ENCODE data around the gene ZFYVE28. TPM values are rescaled to one million over a fixed set of nuclear protein-coding genes. Genes with fewer than 3 reads are reported as not detected.

ZFYVE28 gene
- total RNA-seq, 1 experiment from 2014 or later = 19.2 TPM

DNA sequence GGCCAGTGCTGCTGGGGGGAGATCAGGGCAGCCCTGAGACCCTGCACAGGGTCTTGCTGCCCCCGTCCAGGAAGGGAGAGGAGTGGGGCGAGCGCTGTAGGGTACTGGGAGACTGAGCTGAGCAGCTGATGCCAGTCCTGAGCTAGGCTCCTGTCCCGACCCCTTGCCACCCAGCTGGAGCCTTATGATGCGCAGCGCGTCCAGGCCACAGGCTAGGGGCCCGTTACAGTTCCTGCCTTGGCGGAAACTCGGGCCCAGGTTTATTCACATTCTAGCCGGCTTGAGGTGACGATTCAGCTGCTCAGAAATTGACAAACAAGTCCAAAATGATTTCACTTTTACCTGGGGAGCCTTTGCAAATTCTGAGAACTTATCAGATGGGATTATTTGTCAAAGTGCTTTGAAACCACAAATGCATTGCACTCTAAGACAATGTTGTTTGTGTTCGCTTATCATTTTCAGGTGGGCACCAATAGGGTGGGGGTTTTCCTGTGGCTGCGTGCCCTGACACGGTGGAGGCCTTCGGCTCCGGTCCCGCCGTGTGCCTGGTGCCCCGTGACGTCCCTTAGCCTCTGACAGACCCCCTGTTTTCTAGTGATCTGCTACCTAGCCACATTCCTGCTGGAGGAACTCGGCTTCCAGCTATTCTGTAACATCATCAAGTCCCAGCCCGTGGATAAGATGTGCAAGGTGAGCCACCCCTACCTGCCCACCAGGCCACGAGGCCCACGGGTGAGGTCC is 19.2 kb upstream of the ZFYVE28 start:
- Histone ChIP-seq H3K9me2 (ENCODE audit: insufficient read depth) (no peaks in the 10 kb centered on the region), H3K4me1 (ENCODE audit: control insufficient read depth in 1 of 2, insufficient read depth in 2 of 2, low read length in 2 of 2) (peaks cover 4 to 10% of the 10 kb centered on the region in 2 experiments; a peak in 3 of 4 replicates), H2AFZ (ENCODE audit: low read depth, low read length, poor library complexity, severe bottlenecking) (no peak overlapping the region), H3K79me2 (ENCODE audit: insufficient read depth, low read length) (no peaks in the 10 kb centered on the region), H3K9ac (ENCODE audit: low read length) (no peak overlapping the region), H3K27me3 (ENCODE audit: insufficient read depth, low read length) (no peaks in the 10 kb centered on the region), H3K4me2 (ENCODE audit: low read length) (no peak overlapping the region), H4K20me1 (ENCODE audit: insufficient read depth) (no peaks in the 10 kb centered on the region), H3K9me3 (ENCODE audit: control insufficient read depth in 1 of 2, insufficient read depth in 1 of 2, low read depth in 1 of 2, low read length in 2 of 2) (no peaks in the 10 kb centered on the region), H3K27ac (ENCODE audit: low read depth, low read length) (no peak overlapping the region), H3K4me3 (replicated peaks in 1 of 2; ENCODE audit: low read depth in 1 of 2, low read length in 2 of 2) (no peak overlapping the region), H3K36me3 (ENCODE audit: control insufficient read depth in 1 of 2, insufficient read depth in 2 of 2, low read length in 2 of 2) (no peaks in the 10 kb centered on the region)
- RAD21 ChIA-PET (ENCODE audit: low non-redundant PET in 1 of 2, low total read pairs in 2 of 2, uncharacterized antibody in 2 of 2, unreplicated experiment in 2 of 2) = no interaction called here
- ATAC-seq (no peak), DNase-seq (ENCODE audit: low read depth, low spot score) (no peak)
- POLR2A ChIA-PET = no interaction called here
- CTCF ChIA-PET = no interaction called here
- intact Hi-C loops (cut with micrococcal nuclease) = no loop called here
- TF ChIP-seq YY1 (IDR thresholded peaks at IDR 0.05; ENCODE audit: extremely low read depth, insufficient replicate concordance, low read depth, low read length) = no peak
- no peak for TF ChIP-seq RAD21 (IDR thresholded peaks at IDR 0.05; ENCODE audit: low read depth)
- TF ChIP-seq JUND (IDR thresholded peaks at IDR 0.05) = no peak
- TF ChIP-seq EZH2phosphoT487 (IDR thresholded peaks at IDR 0.05; ENCODE audit: borderline replicate concordance) = no peak
- no peak for TF ChIP-seq POLR2AphosphoS5 (IDR thresholded peaks at IDR 0.05; ENCODE audit: low read depth, low read length)
- no peak for TF ChIP-seq SIN3A (IDR thresholded peaks at IDR 0.05; ENCODE audit: low read depth)
- TF ChIP-seq CTCF (IDR thresholded peaks at IDR 0.05 in 2 of 3, conservative IDR thresholded peaks at IDR 0.05 in 1 of 3; ENCODE audit: borderline replicate concordance in 1 of 3, insufficient read depth in 1 of 3, low read depth in 2 of 3, low read length in 2 of 3) = no peak
- TF ChIP-seq, protein P1, sequence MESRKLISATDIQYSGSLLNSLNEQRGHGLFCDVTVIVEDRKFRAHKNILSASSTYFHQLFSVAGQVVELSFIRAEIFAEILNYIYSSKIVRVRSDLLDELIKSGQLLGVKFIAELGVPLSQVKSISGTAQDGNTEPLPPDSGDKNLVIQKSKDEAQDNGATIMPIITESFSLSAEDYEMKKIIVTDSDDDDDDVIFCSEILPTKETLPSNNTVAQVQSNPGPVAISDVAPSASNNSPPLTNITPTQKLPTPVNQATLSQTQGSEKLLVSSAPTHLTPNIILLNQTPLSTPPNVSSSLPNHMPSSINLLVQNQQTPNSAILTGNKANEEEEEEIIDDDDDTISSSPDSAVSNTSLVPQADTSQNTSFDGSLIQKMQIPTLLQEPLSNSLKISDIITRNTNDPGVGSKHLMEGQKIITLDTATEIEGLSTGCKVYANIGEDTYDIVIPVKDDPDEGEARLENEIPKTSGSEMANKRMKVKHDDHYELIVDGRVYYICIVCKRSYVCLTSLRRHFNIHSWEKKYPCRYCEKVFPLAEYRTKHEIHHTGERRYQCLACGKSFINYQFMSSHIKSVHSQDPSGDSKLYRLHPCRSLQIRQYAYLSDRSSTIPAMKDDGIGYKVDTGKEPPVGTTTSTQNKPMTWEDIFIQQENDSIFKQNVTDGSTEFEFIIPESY (IDR thresholded peaks at IDR 0.05; ENCODE audit: extremely low read depth, insufficient replicate concordance, low read length) = no peak
- TF ChIP-seq EZH2 (IDR thresholded peaks at IDR 0.05) = no peak
- TF ChIP-seq ELF1 (IDR thresholded peaks at IDR 0.05; ENCODE audit: borderline replicate concordance, low read depth) = no peak
- no peak for TF ChIP-seq MAX (IDR thresholded peaks at IDR 0.05)
- TF ChIP-seq ZNF274 (IDR thresholded peaks at IDR 0.05; ENCODE audit: low read depth, low read length) = no peak
- BruUV-seq (replicated peaks) = no TSS peak

Measured in HCT116 (cell line).